ENCODE measurements around the gene TMEM196. TPM values are rescaled to one million over a fixed set of nuclear protein-coding genes. Genes with fewer than 3 reads are reported as not detected.

The TMEM196 gene
- total and polyA plus RNA-seq, 2 donors (not counting 1 experiment from before 2014, with no cell fraction given), result not detected

- H3K27me3 Mint-ChIP-seq, result no peaks in the 10 kb centered on the region
- Histone ChIP-seq H3K9ac (ENCODE audit: low read length) (no peak overlapping the region), H4K20me1 (ENCODE audit: control insufficient read depth, insufficient read depth, low read length, poor library complexity, severe bottlenecking) (no peaks in the 10 kb centered on the region), H3K9me3 (ENCODE audit: control extremely low read depth in 1 of 3, control insufficient read depth in 2 of 3, insufficient read depth in 1 of 3, low read length in 2 of 3) (no peaks in the 10 kb centered on the region), H3K36me3 (replicated peaks in 1 of 2; ENCODE audit: control extremely low read depth in 1 of 2, control insufficient read depth in 1 of 2, extremely low read depth in 1 of 2, insufficient read depth in 2 of 2, low read length in 1 of 2) (no peaks in the 10 kb centered on the region), H3K27ac (ENCODE audit: low read length in 2 of 2) (no peak overlapping the region), H3K4me1 (ENCODE audit: control insufficient read depth in 2 of 2, insufficient read depth in 2 of 2, low read length in 2 of 2) (peaks cover 0 to 6% of the 10 kb centered on the region in 2 donors), H2AFZ (ENCODE audit: insufficient read depth, low read depth, low read length, poor library complexity, severe bottlenecking) (no peak overlapping the region), H3K79me2 (ENCODE audit: control insufficient read depth, insufficient read depth, low read length) (no peaks in the 10 kb centered on the region), H3K27me3 (replicated peaks in 1 of 4; ENCODE audit: control extremely low read depth in 1 of 4, control insufficient read depth in 3 of 4, insufficient read depth in 4 of 4, low read length in 3 of 4) (no peaks in the 10 kb centered on the region), H3K4me2 (replicated peaks; ENCODE audit: low read depth, low read length, poor library complexity, severe bottlenecking) (no peak overlapping the region), H3K4me3 (ENCODE audit: control extremely low read depth in 1 of 5, extremely low read depth in 1 of 5, insufficient read depth in 1 of 5, low read depth in 2 of 5, low read length in 4 of 5) (no peak overlapping the region)
- H3K9me3 Mint-ChIP-seq (ENCODE audit: insufficient read depth), result no peaks in the 10 kb centered on the region
- intact Hi-C loops (cut with micrococcal nuclease), result no loop called here
- H3K4me1 Mint-ChIP-seq, result peaks cover 15% of the 10 kb centered on the region
- ATAC-seq (ENCODE audit: low read depth) (no peak), DNase-seq (no peak)
- TF ChIP-seq EZH2 (IDR thresholded peaks at IDR 0.05; ENCODE audit: borderline replicate concordance, insufficient read depth, low read depth, low read length, poor library complexity, severe bottlenecking), result no peak
- TF ChIP-seq, protein P1, sequence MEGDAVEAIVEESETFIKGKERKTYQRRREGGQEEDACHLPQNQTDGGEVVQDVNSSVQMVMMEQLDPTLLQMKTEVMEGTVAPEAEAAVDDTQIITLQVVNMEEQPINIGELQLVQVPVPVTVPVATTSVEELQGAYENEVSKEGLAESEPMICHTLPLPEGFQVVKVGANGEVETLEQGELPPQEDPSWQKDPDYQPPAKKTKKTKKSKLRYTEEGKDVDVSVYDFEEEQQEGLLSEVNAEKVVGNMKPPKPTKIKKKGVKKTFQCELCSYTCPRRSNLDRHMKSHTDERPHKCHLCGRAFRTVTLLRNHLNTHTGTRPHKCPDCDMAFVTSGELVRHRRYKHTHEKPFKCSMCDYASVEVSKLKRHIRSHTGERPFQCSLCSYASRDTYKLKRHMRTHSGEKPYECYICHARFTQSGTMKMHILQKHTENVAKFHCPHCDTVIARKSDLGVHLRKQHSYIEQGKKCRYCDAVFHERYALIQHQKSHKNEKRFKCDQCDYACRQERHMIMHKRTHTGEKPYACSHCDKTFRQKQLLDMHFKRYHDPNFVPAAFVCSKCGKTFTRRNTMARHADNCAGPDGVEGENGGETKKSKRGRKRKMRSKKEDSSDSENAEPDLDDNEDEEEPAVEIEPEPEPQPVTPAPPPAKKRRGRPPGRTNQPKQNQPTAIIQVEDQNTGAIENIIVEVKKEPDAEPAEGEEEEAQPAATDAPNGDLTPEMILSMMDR (IDR thresholded peaks at IDR 0.05), result no peak
- POLR2A ChIA-PET, result no interaction called here
- CTCF ChIA-PET, result no interaction called here
- WGBS (ENCODE audit: insufficient coverage), result no CpG with 5 or more reads among the region's 1 CpG
- H3K27ac Mint-ChIP-seq, result no peak overlapping the region
- no peak overlapping the region for H3K4me3 Mint-ChIP-seq
These were observed 97.6 kb downstream of the TMEM196 start for GRCh38 chr7:19675816-19676215.

DNA sequence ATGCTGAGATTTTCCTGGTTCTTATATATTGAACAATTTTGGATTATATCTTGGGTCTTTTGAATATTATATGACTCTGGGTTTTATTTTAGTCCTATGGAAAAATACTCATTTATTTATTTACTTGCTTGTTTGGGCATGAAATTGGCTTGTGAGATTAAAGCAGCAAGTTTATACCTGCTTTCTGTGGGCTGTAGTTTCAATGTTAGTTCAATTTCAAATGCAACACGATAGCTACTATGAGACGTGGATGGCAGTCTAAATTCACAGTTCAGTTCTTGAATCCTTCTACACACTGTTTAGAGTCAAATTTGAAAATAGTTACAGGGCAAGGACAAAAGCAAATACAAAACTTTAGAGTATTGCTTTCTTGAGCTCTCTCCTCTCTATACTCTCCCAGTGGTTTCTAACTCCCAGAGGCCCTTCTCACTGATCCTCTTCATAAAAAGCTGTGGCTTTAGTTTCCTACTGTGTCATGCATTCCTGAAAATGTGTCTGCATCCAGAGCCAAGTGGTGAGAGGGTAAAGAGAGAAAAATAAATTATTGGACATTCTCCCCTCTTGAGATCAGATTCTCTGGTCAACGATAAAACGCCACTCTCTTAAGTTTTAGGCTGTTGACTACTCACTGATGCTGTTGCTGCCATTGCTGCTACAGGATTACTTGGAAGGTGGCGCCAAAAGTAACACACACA lies 99.0 kb downstream of the TMEM196 start:
- no peaks in the 10 kb centered on the region for H3K79me2 ChIP-seq (ENCODE audit: control insufficient read depth, insufficient read depth, low read length)
- H3K4me3 ChIP-seq (ENCODE audit: control extremely low read depth in 1 of 5, extremely low read depth in 1 of 5, insufficient read depth in 1 of 5, low read depth in 2 of 5, low read length in 4 of 5), result no peak overlapping the region
- ATAC-seq (ENCODE audit: low read depth) (no peak), DNase-seq (no peak)
- ChIA-PET POLR2A (no interaction called here), CTCF (interaction anchor here (1.7 kb wide), 1 partner anchor 9 kb away, joined by 7 read pairs; no protein-coding TSS in a partner anchor)
- H3K27ac Mint-ChIP-seq, result no peak overlapping the region
- peaks cover 15% of the 10 kb centered on the region for H3K4me1 Mint-ChIP-seq
- H3K27ac ChIP-seq (ENCODE audit: low read length in 2 of 2), result no peak overlapping the region
- no peak overlapping the region for H3K4me3 Mint-ChIP-seq
- H2AFZ ChIP-seq (ENCODE audit: insufficient read depth, low read depth, low read length, poor library complexity, severe bottlenecking), result no peak overlapping the region
- WGBS (ENCODE audit: insufficient coverage), result 84% methylated on average over 5 of the region's 5 CpGs
- TF ChIP-seq EZH2 (IDR thresholded peaks at IDR 0.05; ENCODE audit: borderline replicate concordance, insufficient read depth, low read depth, low read length, poor library complexity, severe bottlenecking), result no peak
- TF ChIP-seq, protein P1 (IDR thresholded peaks at IDR 0.05), result no peak
- H3K9me3 ChIP-seq (ENCODE audit: control extremely low read depth in 1 of 3, control insufficient read depth in 2 of 3, insufficient read depth in 1 of 3, low read length in 2 of 3), result no peaks in the 10 kb centered on the region
- no peaks in the 10 kb centered on the region for H3K9me3 Mint-ChIP-seq (ENCODE audit: insufficient read depth)
- no peaks in the 10 kb centered on the region for H3K36me3 ChIP-seq (replicated peaks in 1 of 2; ENCODE audit: control extremely low read depth in 1 of 2, control insufficient read depth in 1 of 2, extremely low read depth in 1 of 2, insufficient read depth in 2 of 2, low read length in 1 of 2)
- peaks cover 0 to 6% of the 10 kb centered on the region in 2 donors for H3K4me1 ChIP-seq (ENCODE audit: control insufficient read depth in 2 of 2, insufficient read depth in 2 of 2, low read length in 2 of 2)
- no peak overlapping the region for H3K4me2 ChIP-seq (replicated peaks; ENCODE audit: low read depth, low read length, poor library complexity, severe bottlenecking)
- no peaks in the 10 kb centered on the region for H3K27me3 Mint-ChIP-seq
- H3K27me3 ChIP-seq (replicated peaks in 1 of 4; ENCODE audit: control extremely low read depth in 1 of 4, control insufficient read depth in 3 of 4, insufficient read depth in 4 of 4, low read length in 3 of 4), result no peaks in the 10 kb centered on the region
- H4K20me1 ChIP-seq (ENCODE audit: control insufficient read depth, insufficient read depth, low read length, poor library complexity, severe bottlenecking), result no peaks in the 10 kb centered on the region
- intact Hi-C loops (cut with micrococcal nuclease), result no loop called here
- H3K9ac ChIP-seq (ENCODE audit: low read length), result no peak overlapping the region
